ENCODE measurements around the gene TLE1.

DNA sequence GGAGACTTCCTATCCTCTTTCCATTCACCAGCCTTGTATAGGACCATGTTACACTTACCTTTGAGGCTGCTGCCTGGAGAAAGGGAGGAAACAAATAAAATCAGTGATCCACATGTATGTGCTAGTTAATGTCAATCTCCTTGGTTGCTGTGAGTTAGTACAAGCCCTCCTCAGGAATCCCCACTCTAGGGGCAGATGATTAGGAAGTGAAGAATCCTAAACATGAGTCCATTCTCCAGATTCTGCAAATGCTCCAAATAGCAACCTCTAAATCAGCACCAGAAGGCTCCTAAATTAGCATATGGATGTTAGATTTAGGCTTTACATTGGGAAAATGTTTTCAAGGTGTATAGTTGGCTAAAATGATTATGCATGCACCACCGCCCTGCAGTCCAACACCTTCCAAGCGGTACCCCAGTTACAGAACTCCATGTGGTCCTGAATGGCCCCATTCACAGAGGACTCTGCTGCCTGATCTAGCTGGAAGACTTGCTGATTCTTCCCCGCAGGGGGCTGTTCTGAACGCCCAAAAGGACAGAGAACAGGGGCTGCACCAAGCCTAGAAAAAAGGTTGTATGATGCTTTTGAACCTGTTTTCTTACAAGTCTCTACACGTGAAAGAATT is 123.2 kb downstream of the TLE1 start:
- TF ChIP-seq PML (IDR thresholded peaks at IDR 0.05; ENCODE audit: low read length) = no peak
- TF ChIP-seq POLR2A (IDR thresholded peaks at IDR 0.05; ENCODE audit: low read depth, low read length) = no peak
- no peak for TF ChIP-seq RAD21 (IDR thresholded peaks at IDR 0.05; ENCODE audit: insufficient read depth, low read depth, low read length)
- TF ChIP-seq, protein P1, sequence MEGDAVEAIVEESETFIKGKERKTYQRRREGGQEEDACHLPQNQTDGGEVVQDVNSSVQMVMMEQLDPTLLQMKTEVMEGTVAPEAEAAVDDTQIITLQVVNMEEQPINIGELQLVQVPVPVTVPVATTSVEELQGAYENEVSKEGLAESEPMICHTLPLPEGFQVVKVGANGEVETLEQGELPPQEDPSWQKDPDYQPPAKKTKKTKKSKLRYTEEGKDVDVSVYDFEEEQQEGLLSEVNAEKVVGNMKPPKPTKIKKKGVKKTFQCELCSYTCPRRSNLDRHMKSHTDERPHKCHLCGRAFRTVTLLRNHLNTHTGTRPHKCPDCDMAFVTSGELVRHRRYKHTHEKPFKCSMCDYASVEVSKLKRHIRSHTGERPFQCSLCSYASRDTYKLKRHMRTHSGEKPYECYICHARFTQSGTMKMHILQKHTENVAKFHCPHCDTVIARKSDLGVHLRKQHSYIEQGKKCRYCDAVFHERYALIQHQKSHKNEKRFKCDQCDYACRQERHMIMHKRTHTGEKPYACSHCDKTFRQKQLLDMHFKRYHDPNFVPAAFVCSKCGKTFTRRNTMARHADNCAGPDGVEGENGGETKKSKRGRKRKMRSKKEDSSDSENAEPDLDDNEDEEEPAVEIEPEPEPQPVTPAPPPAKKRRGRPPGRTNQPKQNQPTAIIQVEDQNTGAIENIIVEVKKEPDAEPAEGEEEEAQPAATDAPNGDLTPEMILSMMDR (IDR thresholded peaks at IDR 0.05 in 2 of 3, conservative IDR thresholded peaks at IDR 0.05 in 1 of 3; ENCODE audit: control insufficient read depth in 2 of 3, extremely low read depth in 1 of 3, insufficient read depth in 1 of 3, low read depth in 3 of 3, low read length in 3 of 3) = no peak
- TF ChIP-seq, protein P2, sequence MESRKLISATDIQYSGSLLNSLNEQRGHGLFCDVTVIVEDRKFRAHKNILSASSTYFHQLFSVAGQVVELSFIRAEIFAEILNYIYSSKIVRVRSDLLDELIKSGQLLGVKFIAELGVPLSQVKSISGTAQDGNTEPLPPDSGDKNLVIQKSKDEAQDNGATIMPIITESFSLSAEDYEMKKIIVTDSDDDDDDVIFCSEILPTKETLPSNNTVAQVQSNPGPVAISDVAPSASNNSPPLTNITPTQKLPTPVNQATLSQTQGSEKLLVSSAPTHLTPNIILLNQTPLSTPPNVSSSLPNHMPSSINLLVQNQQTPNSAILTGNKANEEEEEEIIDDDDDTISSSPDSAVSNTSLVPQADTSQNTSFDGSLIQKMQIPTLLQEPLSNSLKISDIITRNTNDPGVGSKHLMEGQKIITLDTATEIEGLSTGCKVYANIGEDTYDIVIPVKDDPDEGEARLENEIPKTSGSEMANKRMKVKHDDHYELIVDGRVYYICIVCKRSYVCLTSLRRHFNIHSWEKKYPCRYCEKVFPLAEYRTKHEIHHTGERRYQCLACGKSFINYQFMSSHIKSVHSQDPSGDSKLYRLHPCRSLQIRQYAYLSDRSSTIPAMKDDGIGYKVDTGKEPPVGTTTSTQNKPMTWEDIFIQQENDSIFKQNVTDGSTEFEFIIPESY (IDR thresholded peaks at IDR 0.05) = no peak
- no peak for TF ChIP-seq KDM1A (IDR thresholded peaks at IDR 0.05; ENCODE audit: borderline replicate concordance)

Measured in GM12878 (cell line).